Measurements from ENCODE around the gene HS3ST1.

DNA sequence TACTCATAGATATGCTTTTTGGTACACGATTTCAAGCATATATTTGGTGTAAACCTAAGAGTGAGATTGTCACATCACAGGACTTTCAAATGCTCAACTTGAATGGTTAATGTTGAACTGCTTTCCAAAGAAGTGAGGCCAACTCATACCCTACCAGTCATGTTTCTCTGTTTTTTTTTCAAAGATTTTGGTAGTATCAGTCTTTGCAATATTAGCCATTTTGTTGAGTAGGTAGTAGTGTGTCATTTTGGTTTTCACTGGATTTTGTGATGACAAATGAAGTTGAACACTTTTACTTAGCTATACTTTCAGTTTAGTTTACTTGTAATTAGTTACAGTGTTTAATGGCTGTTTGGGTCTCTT lies 12.5 kb upstream of the HS3ST1 start:
- TF ChIP-seq CTCF (conservative IDR thresholded peaks at IDR 0.05), result no peak
- no peak for TF ChIP-seq EZH2 (IDR thresholded peaks at IDR 0.05; ENCODE audit: low read depth)
